ENCODE measurements around the gene CENPX. TPM values are rescaled to one million over a fixed set of nuclear protein-coding genes. Genes with fewer than 3 reads are reported as not detected.

Gene CENPX
- total and polyA plus RNA-seq, 2 of the 13 experiments (the other 11 are each of a cell fraction or from before 2014, with no cell fraction given) = 92.7 to 170 TPM

DNA sequence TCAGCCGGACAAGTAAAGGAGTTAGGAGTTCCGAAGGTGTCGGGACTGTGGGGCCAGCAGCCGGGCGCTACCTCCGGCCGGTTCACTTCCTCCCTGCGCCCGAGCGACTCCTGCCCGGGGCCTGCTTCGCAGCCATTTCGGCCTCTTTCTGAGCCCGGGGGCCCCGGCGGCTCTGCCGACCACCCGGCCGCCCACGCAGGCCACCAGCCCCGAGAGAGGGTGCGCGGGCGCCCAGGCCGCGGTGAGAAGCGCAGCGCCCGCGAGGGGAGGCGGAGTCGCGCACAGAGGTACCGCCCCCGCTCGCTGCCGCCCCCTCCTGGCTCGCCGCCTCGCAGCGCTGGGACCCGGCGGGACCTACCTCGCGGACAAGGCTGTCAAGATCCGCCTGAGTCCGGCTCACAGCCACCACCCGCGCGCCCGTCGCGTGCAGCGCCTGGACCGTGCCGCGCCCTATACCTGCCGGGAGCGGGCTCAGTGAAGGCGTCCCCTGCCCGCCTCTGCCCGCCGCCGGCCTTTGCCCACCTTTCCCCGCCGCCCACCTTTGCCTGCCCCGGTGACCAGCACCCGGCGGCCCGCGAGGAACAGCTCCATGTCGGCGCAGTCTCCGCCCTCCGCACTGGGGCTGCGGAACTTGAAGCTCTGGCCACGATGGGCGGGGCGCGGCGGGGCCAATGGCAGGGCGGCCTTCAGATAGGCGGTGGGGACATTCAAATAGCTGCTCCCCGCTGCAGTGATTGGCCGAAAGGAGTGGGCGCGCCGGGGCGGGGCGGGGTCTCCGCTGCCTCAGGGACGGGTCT is 14.6 kb upstream of the CENPX start, which contains the start of gene DCXR (continued):
- TF ChIP-seq, protein P1, sequence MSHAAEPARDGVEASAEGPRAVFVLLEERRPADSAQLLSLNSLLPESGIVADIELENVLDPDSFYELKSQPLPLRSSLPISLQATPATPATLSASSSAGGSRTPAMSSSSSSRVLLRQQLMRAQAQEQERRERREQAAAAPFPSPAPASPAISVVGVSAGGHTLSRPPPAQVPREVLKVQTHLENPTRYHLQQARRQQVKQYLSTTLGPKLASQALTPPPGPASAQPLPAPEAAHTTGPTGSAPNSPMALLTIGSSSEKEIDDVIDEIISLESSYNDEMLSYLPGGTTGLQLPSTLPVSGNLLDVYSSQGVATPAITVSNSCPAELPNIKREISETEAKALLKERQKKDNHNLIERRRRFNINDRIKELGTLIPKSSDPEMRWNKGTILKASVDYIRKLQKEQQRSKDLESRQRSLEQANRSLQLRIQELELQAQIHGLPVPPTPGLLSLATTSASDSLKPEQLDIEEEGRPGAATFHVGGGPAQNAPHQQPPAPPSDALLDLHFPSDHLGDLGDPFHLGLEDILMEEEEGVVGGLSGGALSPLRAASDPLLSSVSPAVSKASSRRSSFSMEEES (CRISPR knock-in tag; IDR thresholded peaks at IDR 0.05) = peak; percentile 21; the same call in 1 of the 2 replicates
- TF ChIP-seq FLYWCH1 (CRISPR knock-in tag; IDR thresholded peaks at IDR 0.05) (no peak), ZNF674 (CRISPR knock-in tag; IDR thresholded peaks at IDR 0.05; ENCODE audit: low read depth) (peak; percentile 72; the same call in 1 of the 2 replicates), ZC3H13 (CRISPR knock-in tag; IDR thresholded peaks at IDR 0.05) (no peak; the same call in 1 of the 2 replicates), ZNF768 (CRISPR knock-in tag; IDR thresholded peaks at IDR 0.05) (peak; percentile 81), CERS6 (CRISPR knock-in tag; IDR thresholded peaks at IDR 0.05) (no peak), ZNF547 (CRISPR knock-in tag; IDR thresholded peaks at IDR 0.05) (peak; percentile 75), E2F1 (CRISPR knock-in tag; IDR thresholded peaks at IDR 0.05) (no peak), ZNF317 (CRISPR knock-in tag; IDR thresholded peaks at IDR 0.05) (no peak), MIER3 (CRISPR knock-in tag; IDR thresholded peaks at IDR 0.05; ENCODE audit: borderline replicate concordance) (no peak), ZSCAN21 (CRISPR knock-in tag; IDR thresholded peaks at IDR 0.05; ENCODE audit: borderline replicate concordance) (peak; percentile 93), SMAD9 (CRISPR knock-in tag; IDR thresholded peaks at IDR 0.05) (peak; percentile 14; the same call in 1 of the 2 replicates), ZNF775 (CRISPR knock-in tag; IDR thresholded peaks at IDR 0.05; ENCODE audit: borderline replicate concordance) (no peak), ZNF569 (CRISPR knock-in tag; IDR thresholded peaks at IDR 0.05; ENCODE audit: borderline replicate concordance) (0 out of 2 replicates have a peak, but pooled peaks have one; percentile 66), ZNF225 (CRISPR knock-in tag; IDR thresholded peaks at IDR 0.05) (no peak; the same call in 1 of the 2 replicates), ZNF644 (CRISPR knock-in tag; IDR thresholded peaks at IDR 0.05; ENCODE audit: low read depth) (no peak), MAF1 (CRISPR knock-in tag; IDR thresholded peaks at IDR 0.05; ENCODE audit: borderline replicate concordance) (no peak; the same call in 1 of the 2 replicates)
- TF ChIP-seq, protein P2, sequence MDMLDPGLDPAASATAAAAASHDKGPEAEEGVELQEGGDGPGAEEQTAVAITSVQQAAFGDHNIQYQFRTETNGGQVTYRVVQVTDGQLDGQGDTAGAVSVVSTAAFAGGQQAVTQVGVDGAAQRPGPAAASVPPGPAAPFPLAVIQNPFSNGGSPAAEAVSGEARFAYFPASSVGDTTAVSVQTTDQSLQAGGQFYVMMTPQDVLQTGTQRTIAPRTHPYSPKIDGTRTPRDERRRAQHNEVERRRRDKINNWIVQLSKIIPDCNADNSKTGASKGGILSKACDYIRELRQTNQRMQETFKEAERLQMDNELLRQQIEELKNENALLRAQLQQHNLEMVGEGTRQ (IDR thresholded peaks at IDR 0.05; ENCODE audit: low read depth, low read length) = no peak
- TF ChIP-seq, protein P2 (CRISPR knock-in tag; IDR thresholded peaks at IDR 0.05; ENCODE audit: borderline replicate concordance) = no peak; the same call in 1 of the 2 replicates
- TF ChIP-seq, protein P3, sequence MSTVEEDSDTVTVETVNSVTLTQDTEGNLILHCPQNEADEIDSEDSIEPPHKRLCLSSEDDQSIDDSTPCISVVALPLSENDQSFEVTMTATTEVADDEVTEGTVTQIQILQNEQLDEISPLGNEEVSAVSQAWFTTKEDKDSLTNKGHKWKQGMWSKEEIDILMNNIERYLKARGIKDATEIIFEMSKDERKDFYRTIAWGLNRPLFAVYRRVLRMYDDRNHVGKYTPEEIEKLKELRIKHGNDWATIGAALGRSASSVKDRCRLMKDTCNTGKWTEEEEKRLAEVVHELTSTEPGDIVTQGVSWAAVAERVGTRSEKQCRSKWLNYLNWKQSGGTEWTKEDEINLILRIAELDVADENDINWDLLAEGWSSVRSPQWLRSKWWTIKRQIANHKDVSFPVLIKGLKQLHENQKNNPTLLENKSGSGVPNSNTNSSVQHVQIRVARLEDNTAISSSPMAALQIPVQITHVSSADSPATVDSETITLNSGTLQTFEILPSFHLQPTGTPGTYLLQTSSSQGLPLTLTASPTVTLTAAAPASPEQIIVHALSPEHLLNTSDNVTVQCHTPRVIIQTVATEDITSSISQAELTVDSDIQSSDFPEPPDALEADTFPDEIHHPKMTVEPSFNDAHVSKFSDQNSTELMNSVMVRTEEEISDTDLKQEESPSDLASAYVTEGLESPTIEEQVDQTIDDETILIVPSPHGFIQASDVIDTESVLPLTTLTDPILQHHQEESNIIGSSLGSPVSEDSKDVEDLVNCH (CRISPR knock-in tag; IDR thresholded peaks at IDR 0.05) = no peak

All from HepG2 (cell line).